HG03196 (cell line): Measurements from ENCODE around the gene NTRK3.

Experiments
- ATAC-seq: cut with Tn5 transposase; IDR thresholded peaks from one replicate; pipeline ENCODE4 v1.9.1; 2021; ENCODE audit not compliant: unreplicated experiment

The NTRK3 gene

GRCh38 chr15:88006146-88006545 lies 250.4 kb downstream of the NTRK3 start:
- ATAC-seq = no peak

DNA sequence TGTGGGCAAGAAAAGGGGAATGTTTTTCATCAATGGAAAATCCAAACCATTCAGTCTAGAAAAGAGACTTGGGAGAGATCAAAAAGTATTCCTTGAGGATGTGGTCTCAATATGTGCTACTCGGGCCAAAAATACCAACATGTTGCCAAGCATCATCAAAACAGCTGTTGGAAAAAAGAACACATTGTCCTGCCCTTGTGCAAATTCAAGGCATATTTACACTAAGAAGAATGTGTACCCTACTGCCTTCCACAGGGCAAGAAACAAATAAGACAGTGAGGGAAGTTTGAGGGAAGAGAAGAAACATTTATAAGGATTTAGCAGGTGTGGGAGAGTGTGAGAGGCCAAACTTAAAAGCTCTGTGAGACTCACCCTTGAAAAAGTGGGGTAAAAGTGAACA lies 252.1 kb downstream of the NTRK3 start:
- no peak for ATAC-seq

DNA sequence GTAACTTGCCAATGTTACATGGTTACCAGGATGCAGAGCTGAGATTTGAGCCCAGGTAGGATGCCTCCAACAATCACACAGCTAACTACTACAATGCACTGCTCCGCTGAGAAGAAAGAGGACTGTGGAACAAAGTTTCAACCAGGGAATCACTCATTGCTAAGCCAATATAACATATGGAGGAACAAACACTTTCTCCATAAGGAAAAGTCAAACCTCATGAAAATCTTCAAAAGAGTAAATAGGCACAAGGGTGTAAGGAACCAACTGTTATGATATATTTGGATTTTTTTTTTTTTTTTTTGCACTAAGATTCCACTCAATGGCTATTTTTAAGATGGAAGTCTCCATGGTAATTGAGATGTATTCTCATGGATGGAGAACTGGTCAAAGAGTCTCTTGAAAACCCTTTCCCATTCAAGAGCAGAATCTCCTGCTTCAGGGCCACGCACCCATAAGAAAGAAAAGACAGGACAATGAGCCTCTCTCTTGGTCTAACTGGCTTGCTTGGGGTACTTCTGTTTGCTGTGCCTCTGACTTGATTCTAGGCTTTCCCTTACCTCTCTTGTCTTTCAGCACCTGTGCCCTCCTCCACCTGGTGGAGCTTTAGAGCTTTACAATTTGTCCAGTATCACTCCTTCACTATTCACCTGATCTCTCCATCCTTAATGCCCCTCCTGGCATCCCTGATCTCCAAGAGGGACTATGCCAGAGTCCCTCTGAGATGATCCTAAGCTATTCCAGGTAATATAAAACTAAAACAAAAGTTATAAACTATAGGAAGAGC lies 252.8 kb downstream of the NTRK3 start:
- no peak for ATAC-seq

DNA sequence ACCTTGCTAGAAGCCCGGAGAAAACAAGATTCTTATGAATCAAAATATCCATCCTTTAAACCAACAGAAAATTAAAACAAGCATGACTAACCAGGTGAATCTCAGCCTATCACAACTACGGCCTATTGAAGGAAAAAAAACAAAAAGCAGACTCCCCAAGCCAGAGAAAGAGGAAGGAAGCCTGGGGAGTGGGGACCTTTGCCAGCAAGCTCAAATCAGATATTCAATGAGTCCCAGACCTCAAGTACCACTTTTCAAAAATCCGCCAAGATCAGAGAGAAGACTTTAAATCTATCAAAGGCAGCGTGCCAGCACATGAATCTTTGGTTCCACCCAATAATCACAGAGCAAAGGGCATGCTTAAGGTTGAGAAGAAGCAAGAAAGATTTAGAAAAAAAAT lies 253.8 kb downstream of the NTRK3 start:
- no peak for ATAC-seq

- ATAC-seq = no peak
These were observed 257.9 kb downstream of the NTRK3 start for GRCh38 chr15:87998630-87999029.

DNA sequence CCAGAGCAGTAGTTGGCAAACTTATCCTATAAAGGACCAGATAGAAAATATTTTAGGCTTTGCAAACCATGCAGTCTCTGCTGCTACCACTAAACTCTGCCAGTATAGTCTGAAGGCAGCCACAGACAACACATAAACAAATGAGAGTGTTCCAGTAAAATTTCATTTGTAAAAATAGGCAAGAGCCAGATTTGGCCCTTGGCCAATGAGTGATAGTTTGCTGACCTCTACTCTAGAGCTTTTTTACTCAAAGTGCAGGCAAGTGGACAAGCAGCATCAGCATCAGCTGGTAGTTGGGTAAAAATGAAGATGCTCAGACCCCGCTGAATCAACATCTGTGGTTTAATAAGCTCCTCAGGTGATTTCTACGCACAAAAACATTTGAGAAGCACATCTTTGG lies 269.8 kb downstream of the NTRK3 start:
- no peak for ATAC-seq

- ATAC-seq = no peak
These were observed 271.1 kb downstream of the NTRK3 start for GRCh38 chr15:87985451-87985850.

DNA sequence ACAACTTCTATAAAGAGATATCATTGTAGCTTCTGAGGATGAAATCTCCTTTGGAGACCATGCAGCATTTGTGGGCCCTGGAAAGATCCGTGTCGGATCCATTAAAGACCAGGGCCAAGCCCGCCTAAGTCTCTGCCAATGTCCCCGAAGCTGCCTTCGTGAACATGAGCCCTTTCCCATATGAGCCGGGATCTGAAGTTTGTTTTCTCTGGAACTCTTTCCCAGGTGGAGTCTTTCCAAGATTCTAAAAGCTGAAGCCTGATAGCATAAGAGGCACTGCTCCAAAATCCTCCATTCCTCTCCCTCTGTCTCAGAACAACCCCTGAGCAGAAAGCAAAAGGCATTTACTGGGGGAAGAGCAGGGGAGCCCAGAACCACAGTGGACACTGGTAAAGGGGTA lies 274.6 kb downstream of the NTRK3 start:
- no peak for ATAC-seq

GRCh38 chr15:87977907-87978306 lies 278.6 kb downstream of the NTRK3 start:
- no peak for ATAC-seq

DNA sequence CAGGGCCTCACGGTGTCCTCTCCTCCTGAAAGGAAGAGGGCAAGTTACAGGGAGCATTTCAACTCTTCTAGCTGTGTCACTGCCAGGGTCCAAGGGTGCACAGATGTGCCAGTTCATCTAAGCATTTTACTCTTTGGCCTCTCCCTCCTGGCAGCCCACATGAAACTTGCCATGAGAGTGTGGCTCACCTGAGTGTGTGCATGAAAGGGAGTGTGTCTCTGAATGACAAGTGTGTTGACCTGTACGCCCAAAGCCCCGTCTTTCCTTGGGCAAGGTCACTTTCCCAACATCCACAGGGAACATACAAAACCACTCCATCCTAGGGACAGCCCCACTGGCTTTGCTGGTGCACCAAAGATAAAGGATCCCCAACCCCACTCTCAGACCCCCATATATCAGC lies 280.0 kb downstream of the NTRK3 start:
- ATAC-seq = no peak

DNA sequence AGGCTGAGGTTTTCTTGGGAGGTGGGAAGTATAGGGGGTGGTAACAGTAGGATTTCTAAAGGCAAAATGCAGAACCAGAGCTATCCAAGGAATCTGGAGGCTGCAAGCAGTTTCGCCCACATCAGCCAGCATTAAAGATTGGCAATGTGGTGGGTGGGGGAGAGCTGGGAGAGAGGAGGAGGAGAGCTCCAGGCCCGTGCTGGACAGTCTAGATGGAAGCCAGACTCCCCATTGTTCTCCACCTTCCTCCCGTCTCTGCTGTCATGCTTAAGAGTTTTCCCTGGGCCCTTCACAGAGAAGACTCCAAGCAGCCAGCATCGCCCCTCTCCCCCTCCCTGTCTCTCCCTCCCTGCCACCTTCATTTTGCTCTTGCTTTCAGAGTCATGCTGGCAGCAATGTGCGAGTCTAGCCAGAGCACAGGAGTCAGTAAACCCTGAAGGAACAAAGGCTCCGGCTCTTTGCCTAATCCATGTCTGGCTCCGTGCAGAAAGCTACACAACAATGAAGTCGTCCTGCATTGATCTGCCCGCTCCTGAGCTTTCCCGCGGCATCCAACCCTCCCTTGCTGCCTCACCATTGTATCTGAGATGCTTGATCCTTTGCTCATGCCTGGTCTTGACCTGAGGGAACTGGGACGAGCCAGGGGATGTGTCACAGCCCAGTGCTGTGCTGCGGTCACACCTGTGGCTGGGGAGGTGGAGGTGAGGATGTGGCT lies 282.9 kb downstream of the NTRK3 start:
- ATAC-seq = no peak

DNA sequence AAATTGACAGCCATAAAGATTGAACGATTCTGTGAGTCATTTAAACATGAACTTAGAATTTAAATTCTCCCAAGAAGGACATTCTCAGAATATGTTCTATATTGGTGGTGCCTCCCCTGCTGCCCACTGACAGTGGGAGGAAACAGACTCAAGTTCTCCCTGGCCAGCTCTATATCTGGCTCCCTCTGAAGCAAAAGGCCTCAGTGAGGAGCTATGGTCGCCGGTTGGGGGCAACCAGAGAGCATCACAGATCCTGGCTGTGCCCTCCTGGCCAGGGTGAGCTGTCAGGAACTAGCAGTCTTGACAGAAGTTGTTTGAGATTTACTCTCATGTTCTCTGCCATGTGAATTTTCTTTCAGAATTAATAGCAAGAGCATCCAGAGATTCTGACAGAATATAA lies 285.5 kb downstream of the NTRK3 start:
- ATAC-seq = no peak

- ATAC-seq = no peak
These were observed 288.6 kb downstream of the NTRK3 start for GRCh38 chr15:87967951-87968350.

GRCh38 chr15:87965304-87965703 lies 291.2 kb downstream of the NTRK3 start:
- no peak for ATAC-seq

GRCh38 chr15:87962428-87962827 lies 294.1 kb downstream of the NTRK3 start:
- ATAC-seq = no peak

DNA sequence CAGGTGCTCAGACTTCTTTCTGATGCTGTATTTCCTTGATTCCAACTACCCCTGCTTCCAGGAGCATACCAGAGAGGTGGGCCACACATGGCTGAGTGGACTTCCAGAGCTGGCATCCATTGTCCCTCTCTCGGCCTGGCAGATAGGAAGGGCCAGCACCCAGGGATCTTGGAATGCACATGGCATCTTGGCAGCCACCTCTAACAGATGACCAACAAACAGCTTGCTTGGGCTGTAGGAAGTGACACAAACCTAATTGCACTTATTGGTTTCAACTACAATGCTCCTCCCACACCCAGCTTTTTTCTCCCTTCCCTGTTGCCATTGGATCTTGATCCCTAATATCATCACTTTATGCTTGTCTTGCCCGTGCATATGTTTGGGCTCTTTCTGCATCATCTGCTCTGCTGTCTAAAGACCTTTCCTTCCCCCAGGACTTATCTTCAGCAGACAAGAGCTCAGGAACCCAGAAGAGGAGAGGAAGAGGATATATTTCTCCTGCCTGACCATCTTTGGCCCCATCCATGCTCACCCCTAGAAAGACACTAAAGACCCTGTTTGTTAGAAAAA lies 294.6 kb downstream of the NTRK3 start:
- no peak for ATAC-seq

DNA sequence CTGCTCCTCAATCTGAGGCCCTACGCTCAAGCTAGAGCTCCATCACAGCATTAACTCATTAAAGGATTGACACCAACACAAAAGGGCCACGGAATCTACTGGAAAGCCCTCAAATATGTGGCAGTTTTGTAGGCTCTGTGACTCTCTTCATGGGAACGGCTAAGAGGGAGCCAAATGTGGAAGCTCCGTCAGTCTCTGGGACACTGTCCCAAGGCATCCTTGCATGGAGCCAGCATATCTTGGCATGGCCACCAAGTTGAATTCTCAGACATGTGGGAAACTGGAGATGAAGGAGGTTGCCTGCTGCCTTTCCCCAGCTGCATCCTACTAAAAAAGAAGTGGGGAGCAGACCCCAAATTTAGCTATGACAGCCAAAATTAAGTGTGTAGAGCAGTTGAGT lies 296.9 kb downstream of the NTRK3 start:
- ATAC-seq = no peak

DNA sequence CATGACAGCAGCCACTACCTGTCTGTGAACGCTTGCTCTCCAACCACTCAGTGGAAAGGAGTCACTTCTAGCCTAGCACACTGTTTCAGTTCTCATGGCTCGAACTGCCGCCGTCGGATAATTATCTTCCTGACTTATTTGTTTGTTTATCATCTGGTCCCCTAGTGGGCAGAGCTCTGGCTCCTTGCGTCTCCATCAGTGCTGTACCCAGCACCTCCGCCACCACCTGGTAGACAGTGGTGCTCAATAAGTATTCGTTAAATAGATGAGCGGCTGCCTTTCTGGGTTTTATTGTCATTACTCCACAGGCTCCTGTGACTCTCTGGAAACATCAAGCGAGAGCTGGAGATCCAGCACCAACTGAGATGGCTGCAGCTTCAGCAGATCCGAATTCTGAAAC lies 297.5 kb downstream of the NTRK3 start:
- no peak for ATAC-seq

GRCh38 chr15:87955284-87955909 lies 301.1 kb downstream of the NTRK3 start:
- ATAC-seq = no peak

GRCh38 chr15:87954793-87955192 lies 301.7 kb downstream of the NTRK3 start:
- ATAC-seq = no peak

DNA sequence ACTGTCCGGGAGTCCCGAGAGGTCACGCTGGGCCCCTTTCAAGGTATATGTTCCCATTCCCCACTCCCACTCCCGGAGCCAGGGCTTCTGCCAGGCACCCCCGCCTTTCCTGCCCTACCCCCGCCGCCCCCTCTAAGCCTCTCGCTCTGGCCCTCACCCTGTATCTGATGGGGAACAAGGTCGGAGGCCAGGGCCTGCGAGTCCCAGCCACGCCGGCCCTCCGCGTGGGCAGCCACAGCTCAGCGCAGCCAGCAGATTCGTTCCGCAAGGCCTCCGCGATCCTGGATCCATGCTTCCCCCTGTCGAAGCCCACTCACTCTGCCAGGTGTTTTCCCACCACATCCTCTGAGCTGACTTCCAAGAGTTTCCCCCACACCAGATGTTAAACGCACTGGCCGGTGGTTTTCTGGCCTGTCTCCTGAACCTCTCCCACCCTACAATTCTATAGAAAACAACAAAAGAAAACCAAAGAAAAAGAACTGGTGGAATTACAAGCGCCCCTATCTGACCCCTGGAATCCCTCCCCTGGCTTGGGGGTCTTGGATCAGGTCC lies 303.7 kb downstream of the NTRK3 start:
- no peak for ATAC-seq
